GM04503 (cell line): ENCODE measurements around the gene ERICH2.

ENCODE experiments used
- DNase-seq: peaks from one replicate; pipeline ENCODE4 v3.0.0-alpha.2; 2012; ENCODE audit warnings: low read depth

The ERICH2 gene

DNA sequence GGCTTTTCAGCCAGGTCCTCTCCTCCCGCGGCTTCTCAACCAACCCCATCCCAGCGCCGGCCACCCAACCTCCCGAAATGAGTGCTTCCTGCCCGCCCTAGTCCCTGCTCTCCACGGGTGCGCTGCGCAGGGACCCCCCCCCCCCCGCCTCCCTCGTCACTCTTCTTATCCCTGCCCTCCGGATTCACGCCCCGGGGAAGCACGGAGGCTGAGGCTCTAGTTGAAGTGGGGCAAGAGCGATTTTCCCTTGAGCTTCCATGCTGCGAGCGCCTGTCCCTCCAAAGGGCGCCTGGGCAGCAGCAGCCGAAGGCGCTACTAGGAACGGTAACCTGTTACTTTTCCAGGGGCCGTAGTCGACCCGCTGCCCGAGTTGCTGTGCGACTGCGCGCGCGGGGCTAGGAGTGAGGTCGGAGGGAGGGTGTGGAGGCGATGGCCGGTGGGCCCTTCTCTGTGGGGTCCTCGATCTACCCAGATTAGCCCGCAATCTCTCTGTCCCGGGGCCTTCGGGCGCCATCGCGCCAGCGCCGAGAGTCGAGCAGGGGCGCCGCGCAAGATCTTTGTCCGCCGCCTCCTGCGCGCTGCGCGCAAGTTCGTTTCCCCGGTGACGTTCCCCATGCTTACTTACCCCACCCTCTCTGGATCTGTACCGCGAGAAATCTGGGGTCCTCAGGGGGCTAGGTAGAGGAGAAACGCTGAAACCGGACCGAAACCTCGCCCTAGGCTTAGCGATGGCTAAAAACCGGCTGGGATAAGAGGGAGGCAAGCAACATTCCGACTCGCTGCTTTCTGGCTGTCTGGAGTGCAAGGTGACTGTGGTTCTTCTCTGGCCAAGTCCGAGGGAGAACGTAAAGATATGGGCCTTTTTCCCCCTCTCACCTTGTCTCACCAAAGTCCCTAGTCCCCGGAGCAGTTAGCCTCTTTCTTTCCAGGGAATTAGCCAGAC, 47.2 kb downstream of the ERICH2 start:
- peak; percentile 22 for DNase-seq

DNA sequence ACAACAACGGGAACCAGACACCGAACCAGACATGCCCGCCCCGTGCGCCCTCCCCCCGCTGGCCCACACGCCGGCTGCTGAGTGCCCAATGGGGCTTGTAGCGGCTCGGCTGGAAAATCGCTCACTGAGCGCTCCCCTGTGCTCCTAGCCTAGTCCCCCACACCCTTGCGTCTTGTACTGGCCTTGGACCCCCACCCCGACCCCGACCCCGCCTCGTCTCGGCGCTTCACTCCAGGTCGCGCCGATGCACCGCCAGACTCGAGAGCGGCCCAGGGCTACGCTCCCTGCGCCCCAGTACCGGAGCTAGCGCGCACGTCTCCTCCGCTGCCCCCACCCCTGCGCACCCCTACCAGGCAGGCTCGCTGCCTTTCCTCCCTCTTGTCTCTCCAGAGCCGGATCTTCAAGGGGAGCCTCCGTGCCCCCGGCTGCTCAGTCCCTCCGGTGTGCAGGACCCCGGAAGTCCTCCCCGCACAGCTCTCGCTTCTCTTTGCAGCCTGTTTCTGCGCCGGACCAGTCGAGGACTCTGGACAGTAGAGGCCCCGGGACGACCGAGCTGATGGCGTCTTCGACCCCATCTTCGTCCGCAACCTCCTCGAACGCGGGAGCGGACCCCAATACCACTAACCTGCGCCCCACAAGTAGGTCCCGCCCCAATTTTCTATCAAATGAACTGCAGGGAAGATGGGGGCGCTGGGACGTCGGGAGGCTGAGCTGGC, 48.0 kb downstream of the ERICH2 start:
- DNase-seq, result no peak

DNA sequence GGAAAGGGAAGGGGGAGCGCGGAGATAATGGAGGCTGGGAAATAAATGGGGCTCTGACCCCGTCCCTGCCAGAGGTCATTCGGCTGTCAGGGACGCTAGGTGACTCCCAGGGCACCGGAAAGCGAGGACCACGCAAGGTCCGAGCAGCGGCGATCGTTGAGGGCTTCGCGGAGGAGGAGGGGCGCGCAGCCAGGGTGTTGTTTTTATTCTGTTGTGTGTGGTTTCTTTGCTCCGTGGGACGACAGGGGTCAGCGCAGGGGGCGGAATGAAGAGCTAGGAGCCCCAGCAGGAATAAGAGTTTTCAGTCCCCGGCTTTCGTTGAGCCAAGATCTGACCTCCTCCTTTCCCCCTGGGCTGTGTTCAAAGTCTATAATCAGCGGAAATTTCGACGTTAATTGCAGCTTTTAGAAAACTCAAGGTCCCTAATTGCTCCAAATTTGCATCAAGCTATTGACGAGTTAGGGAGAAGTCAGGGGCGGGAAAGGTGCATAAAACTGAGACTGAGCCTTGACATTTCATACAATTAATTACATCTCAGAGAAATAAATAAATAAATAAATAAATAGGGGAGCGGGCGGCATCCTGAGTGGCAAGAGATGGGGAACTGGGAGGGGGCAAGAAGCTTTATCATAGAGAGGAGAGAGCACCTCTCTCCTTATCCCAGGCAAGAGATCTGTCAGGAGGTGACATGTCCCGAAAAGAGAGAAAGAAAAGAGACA, 48.7 kb downstream of the ERICH2 start:
- no peak for DNase-seq

DNA sequence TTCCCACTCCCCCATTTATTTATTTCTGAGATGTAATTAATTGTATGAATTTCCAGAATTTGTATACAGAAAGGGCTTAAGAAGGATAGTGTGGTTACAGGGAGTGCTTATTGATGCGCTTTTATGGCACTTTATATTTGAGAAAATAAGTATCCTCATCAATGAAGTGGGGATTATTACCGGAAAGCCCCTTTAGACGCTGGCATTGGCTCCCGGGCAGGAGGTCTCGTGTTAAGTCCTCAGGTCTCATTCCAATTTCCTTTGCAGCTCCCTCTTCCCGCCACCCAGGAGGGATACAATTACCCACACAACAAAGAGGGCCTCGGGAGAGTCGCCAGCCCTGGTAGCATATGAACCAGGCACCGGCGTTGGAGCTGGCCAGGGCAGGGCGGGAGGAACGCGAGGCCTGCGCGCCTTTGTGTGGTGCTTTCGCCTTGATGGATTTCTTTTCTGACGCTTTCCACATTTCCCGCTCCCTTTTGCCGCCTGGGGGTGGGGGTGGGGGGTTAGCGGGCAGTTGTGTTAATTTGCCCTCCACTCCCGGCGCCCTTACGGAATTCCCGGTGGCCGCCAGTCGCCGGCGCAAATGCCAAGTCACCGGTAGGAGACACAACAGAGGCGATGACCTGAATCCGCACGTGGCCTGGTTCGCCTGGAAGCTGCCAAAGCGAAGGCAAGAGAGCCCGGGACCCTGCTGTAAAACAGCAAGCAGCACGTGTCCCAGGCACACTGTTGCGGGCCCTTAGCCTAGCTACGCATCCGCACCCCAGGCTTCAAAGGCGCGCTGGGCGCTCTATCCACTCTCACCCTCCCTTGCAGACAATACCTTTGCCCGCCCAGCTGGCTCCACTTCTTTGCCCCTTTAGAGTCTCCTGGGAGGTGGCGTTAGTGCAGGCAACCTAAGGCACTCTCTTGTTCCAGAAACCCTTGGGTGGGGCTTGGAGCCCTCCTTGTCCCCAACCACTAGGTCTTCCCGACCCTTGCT, 49.8 kb downstream of the ERICH2 start:
- no peak for DNase-seq

DNA sequence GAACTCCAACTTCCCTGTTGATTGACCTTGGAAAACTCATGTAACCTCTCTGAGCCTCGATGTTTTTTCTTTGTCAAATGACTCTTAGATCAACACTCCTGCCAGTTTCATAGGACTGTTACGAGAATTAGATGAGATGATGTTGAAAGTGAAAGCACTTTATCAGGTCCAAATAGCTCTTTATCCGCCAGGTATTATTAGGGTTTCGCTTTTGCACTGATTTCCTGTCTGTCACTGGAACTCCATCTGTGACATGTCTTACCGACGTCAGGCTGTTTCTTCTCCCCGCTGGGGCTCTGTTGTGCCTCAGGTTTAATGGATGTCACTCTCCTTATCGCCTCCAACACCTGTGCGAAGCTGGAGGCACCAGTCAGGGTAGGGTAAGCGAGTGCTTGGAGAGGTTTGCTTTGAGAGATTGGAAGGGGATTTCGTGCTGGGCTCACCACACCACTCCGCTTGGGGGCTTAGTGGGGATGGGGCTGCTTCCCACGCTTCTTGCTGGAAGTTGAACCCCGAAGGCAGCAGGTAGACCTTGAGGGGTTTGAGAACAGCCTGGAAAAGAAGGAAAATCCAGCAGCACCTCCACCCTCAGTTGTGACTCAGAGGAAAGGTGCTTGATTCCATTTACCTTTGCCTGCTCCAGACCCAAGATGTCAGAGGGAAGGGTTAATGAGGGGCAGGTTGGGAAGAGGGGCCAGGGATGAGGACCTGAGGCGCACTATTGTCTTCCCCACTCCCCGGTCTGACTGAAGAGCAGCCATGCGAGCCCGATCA, 50.8 kb downstream of the ERICH2 start:
- no peak for DNase-seq

DNA sequence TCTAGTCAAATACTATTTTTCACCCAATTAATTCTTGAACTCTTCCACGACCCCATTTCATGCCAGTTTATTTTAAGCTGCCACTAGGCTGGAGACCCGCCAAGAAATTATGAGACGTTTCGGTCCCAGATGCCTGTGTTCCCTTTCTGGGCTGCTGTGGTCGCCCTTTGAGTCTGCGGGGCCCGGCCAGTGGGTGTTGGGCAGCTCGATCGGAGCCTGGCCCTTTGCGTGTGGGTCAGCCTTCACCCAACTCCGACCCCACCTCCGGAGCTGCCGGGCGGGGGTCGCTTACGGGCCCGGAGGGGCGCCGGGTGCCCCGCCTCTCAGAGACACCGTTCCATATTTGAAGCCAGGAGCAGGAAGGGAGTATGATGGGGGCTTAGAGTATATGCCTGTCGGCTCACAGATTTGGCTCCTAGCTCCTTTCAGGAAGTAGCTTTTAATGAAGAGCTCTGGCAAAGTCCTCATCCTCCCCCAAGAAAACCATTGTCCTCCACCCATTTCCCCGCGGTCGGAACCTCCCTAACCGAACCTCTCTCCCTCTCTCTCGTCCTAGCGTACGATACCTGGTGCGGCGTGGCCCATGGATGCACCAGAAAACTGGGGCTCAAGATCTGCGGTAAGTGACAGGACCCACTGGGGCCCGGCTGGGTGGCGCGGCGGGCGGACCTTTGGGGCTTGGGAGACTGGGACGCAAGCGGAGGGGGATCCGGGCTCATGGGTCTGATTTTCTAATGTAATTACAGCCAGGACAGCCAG, 51.5 kb downstream of the ERICH2 start:
- no peak for DNase-seq

DNA sequence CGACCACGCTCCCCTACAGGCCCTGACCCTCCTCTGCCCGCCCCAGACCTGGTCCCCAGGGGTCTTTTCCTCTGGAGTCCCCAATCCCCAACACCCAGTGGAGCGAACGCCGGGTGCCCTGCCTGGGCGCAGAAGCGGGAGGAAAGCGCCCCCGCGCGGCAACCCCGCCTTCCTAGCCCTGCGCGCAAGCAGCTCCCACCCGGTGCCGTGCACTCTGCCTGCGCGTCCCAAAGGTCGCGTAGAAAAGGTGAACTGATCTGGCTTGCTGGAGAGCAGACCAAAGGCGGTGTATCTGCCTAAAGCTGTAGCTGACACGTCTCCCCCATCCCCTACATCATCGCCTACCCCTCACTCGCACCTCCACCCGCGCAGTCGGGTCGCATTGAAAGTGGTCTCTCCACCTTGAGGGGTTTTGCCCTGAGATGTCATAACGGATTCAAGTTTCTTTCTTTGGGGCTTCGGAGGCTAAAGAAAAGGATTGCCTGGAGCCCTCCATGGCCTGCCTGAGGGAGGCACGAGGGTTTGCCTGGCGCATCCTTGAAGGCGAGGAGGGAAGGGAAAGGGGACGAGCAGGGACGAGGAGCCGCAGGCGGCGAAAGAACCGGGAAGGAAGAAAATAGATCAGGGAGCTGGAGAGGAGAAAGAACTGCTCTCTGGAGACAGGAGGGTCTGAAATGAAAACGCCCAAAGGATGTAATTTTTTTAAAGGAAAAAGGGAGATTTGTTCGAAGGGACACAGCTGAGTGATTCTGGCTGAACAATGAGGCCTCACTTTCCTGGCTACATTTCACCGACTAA, 52.3 kb downstream of the ERICH2 start:
- no peak for DNase-seq

DNA sequence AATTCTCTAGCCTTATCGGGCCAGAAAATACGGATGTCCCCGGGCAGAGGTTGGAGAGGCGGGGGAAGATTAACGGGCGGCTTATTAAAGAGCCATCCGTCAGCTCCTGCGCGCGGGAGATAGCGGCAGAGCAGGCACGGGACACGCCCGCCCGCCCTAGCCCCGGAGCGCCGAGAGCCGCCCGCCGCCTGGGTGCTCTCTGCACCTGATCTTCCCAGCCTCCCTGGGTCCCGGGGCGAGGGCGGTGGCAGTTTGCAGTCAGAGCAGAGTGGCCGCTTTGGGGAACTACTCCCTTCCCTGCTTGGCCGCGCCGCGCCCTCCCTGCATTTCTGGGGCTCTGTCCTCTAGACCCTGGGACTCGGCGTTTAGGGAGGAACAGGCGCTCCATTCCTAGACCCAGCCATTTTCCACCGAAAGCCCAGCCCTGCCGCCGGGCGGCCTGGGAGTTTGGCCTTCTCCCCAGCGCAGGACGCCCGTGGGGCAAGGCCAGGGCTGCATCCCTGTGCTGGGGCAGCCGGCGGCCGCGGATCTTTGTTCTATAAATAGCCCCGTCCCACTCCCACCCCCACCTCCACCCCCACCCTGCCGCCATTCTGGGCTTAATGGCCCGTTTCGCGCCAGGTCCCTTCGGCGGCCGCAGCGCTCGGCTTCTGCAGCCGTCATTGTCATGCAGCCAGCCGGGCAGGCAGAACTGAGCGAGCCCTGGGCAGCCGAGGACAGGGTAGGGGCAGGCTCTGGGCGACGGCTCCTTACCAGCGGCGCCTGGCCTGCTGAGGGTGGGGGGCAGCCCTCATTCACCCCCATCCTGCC, 53.1 kb downstream of the ERICH2 start:
- no peak for DNase-seq

DNA sequence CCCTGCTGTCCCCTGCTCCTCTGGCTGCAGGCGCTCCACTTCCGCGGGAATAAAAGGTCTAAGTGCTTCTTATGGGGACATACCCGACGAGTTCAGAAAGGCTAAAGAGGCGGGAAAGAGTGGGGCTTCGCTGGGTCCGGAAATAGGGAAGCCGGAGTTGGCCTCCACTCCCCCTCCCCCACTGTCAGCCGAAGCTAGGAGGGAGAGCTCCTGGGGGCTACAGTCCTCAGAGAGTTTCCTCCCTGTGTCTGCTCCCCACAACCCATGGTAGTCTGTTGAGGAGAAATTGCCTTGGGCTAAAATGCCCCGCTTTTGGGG, 53.7 kb downstream of the ERICH2 start:
- no peak for DNase-seq

DNA sequence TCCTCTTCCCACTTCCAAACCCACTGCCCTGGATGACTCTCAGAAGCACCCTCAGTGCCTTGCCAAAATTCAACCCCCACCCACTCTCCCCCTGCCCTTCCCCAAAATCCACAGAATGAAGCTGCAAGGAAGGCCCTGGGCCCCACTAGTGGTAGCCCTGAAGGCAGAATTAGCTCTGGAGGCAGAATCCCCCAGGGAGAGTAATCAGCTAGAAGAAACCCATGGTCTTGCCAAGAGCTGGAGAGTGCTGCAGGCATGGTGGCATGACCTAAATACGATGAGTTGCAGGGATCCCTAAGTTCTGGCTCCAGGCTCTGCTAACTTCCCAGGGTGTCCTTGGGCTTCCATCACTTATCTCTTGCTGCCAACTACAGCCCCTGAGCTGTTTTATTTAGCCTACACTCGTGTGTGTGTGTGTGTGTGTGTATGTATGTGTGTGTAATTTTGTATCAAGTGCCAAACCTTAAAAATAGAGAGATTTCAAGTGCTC, 54.4 kb downstream of the ERICH2 start:
- no peak for DNase-seq

DNA sequence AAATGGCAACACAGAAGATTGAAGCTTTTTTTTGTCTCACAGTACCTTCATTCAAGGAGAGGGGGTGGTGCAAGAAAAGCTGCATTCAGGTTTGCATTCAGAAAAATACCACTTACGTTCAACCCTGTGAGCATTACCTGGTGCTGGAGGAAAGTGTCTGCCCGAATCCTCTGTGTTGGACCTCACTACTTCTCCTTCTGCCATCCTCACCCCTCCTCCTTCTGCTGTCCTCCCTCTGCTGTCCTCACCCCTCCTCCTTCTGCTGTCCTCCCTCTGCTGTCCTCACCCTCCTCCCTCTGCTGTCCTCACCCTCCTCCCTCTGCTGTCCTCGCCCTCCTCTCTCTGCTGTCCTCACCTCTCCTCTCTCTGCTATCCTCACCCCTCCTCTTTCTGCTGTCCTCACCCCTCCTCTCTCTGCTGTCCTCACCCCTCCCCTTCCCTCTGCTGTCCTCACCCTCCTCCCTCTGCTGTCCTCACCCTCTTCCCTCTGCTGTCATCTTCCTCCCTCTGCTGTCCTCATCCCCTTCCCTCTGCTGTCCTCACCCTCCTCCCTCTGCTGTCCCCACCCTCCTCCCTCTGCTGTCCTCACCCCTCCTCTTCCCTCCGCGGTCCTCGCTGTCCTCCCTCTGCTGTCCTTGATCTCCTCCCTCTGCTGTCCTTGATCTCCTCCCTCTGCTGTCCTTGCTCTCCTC, 57.8 kb downstream of the ERICH2 start:
- DNase-seq, result no peak

DNA sequence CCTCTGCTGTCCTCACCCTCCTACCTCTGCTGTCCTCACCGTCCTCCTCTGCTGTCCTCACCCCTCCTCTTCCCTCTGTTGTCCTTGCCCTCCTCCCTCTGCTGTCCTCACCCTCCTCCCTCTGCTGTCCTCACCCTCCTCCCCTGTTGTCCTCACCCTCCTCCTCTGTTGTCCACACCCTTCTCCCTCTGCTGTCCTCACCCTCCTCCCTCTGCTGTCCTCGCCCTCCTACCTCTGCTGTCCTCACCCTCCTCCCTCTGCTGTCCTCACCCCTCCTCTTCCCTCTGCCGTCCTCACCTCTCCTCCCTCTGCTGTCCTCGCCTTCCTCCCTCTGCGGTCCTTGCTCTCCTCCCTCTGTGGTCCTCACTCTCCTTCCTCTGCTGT, 58.3 kb downstream of the ERICH2 start:
- DNase-seq, result no peak

DNA sequence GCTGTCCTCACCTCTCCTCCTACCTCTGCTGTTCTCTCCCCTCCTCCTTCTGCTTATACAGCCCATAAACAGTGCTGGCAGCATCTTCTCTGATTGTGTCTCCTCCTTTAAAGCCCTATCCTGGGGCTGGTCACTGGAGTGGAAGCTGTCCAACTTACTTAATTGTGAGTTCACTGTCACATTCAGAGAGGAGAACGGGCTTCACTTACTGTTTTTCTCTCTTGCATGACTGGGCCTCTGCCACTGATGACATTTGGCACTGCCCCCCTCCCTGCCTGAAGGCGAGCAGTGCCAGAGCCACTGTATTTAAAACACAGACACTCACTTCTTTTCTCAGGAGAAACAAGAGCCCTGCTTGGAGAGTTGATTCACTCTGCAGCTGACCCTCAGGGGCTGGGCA, 58.9 kb downstream of the ERICH2 start:
- no peak for DNase-seq

DNA sequence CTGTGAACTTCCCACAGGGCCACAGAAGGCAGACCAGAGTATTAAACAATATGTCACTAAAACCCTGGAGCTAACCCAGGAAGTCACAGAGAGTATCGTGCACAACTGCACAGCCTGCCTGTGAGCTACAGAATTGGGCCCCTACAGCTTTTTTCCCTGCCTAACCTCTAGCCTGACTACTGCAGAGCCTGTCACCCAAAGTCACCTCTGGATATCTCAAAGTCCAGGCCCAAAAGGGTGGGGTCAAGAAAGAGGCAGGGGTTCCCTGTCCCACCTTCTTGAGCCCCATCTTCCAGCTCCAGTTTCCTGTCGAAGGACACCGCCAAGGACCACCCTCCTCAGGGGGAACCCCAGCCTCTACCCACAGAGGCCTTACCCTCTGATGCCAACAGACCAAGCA, 60.0 kb downstream of the ERICH2 start:
- no peak for DNase-seq

DNA sequence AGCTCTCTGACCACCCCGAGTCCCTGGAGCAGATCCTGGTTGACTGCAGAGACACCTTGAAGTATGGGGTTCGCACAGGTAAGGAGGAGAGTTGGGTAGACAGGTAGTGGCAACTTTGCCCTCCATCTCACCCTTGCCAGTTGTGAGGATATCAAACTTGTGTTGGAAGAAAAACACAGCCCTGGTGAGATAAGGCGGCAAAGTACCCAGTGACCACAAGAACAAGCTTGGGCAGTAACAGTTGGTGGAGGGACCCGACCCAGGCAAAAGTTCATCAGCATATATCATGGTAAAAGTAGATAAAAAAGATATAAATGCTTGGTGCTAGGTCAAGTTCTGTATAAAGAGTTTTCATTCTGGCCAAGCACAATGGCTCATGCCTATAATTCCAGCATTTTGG, 60.9 kb downstream of the ERICH2 start:
- no peak for DNase-seq

DNA sequence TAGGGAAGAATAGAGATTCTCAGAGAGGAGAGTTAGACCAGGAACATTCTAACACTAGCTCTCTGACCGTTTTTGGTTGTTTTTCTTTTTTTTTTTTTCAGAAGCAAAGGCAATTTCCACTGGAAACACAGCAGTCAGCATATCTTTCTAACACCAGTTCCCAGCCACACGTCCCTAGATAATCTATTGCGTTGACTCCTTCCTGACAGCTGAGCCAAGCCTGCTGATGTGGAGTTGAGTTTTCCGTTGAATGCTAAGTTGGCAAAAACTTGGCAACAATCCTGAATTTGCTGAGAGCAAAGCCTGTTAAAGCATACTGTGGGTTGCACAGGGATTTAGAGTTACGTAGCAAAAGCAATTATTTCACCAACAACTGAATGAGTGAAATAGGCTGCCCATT, 65.8 kb downstream of the ERICH2 start:
- DNase-seq, result no peak

DNA sequence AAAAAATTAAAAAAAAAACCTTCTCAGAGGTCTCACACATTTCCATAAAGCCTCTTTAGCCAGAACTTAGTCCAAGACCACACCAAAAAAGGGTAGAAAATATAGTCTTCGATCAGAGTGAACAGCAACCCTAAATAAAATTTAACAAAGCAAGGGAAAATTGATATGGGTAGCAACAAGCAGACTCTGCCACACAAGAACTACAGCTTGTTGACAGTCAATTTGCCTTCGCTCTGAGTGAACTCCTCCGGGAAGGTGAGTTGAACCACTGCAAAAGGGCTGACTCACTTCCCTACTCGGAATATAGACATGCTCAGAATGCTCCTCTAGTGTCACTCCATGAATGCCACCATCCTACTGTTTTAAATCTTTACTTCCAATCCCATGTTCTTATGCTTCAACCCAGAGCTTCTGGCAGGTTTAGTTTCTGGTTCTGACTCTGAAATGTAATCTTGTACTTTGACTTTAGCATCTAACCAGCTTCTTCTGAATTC, 70.6 kb downstream of the ERICH2 start:
- no peak for DNase-seq
